ENCODE results near the gene CHRNA3.

Gene CHRNA3

GRCh38 chr15:78625606-78626280 lies 4.9 kb upstream of the CHRNA3 start:
- DNase-seq (ENCODE audit: low read depth) = no peak
- no peak for TF ChIP-seq CTCF (IDR thresholded peaks at IDR 0.05; ENCODE audit: control insufficient read depth, insufficient read depth, low read depth, low read length, missing control alignments)
- no peak overlapping the region for H3K4me3 ChIP-seq (ENCODE audit: control insufficient read depth, low read depth, low read length)

- DNase-seq (ENCODE audit: low read depth) = no peak
- H3K4me3 ChIP-seq (ENCODE audit: control insufficient read depth, low read depth, low read length) = no peak overlapping the region
- no peak for TF ChIP-seq CTCF (IDR thresholded peaks at IDR 0.05; ENCODE audit: control insufficient read depth, insufficient read depth, low read depth, low read length, missing control alignments)
Measured at GRCh38 chr15:78624651-78625590, 4.1 kb upstream of the CHRNA3 start.

GRCh38 chr15:78623786-78624497 lies 3.1 kb upstream of the CHRNA3 start:
- no peak for DNase-seq (ENCODE audit: low read depth)
- TF ChIP-seq CTCF (IDR thresholded peaks at IDR 0.05; ENCODE audit: control insufficient read depth, insufficient read depth, low read depth, low read length, missing control alignments) = no peak
- H3K4me3 ChIP-seq (ENCODE audit: control insufficient read depth, low read depth, low read length) = no peak overlapping the region

- no peak for DNase-seq (ENCODE audit: low read depth)
- no peak for TF ChIP-seq CTCF (IDR thresholded peaks at IDR 0.05; ENCODE audit: control insufficient read depth, insufficient read depth, low read depth, low read length, missing control alignments)
- no peak overlapping the region for H3K4me3 ChIP-seq (ENCODE audit: control insufficient read depth, low read depth, low read length)
Measured at GRCh38 chr15:78621810-78622402, 1.1 kb upstream of the CHRNA3 start.

- H3K4me3 ChIP-seq (ENCODE audit: control insufficient read depth, low read depth, low read length) = no peak overlapping the region
- no peak for TF ChIP-seq CTCF (IDR thresholded peaks at IDR 0.05; ENCODE audit: control insufficient read depth, insufficient read depth, low read depth, low read length, missing control alignments)
- no peak for DNase-seq (ENCODE audit: low read depth)
Measured at GRCh38 chr15:78620021-78620526, 722 bp downstream of the CHRNA3 start.

All from AG09309 (cell line).